OCI-LY3 (cell line): ENCODE results near the gene PRDM16.

ENCODE experiments used
- H2AFZ ChIP-seq: fragments of 200-600, 300-600 bp; shearing (Covaris generic); 2 replicates; pipeline ENCODE4 v1.6.0; 2014; ENCODE audit warnings: antibody characterized with exemption, low read depth, low read length
- H3K27ac ChIP-seq: fragments of 200-600, 300-600 bp; sonication (generic); 2 replicates; pipeline ENCODE4 v1.5.1; 2014; ENCODE audit warnings: mild to moderate bottlenecking, low read length, moderate library complexity, mixed read lengths
- H3K27me3 ChIP-seq: fragments of 200-600, 300-600 bp; sonication (generic); 2 replicates; pipeline ENCODE4 v1.6.1; 2014; ENCODE audit warnings: low read depth, low read length, mixed read lengths
- H3K36me3 ChIP-seq: fragments of 200-600, 300-600 bp; sonication (generic); replicated peaks from 2 replicates; pipeline ENCODE3; 2014; ENCODE audit warnings: low read depth, low read length, mixed read lengths
- H3K4me1 ChIP-seq: fragments of 300-600, 200-600 bp; sonication (generic); 2 replicates; pipeline ENCODE4 v1.6.1; 2014; ENCODE audit warnings: low read length, mixed read lengths
- H3K4me2 ChIP-seq: fragments of 200-600, 300-600 bp; sonication (generic); 2 replicates; pipeline ENCODE4 v1.6.1; 2014; ENCODE audit warnings: low read length, mixed read lengths
- H3K4me3 ChIP-seq: fragments of 300-600, 200-600 bp; sonication (generic); 2 replicates; pipeline ENCODE4 v1.5.1; 2014; ENCODE audit warnings: antibody characterized with exemption, mild to moderate bottlenecking, low read length, moderate library complexity
- H3K79me2 ChIP-seq: fragments of 300-600, 200-600 bp; shearing (Covaris generic); 2 replicates; pipeline ENCODE4 v1.6.1; 2014; ENCODE audit warnings: mild to moderate bottlenecking, low read length, mixed read lengths
- H3K9ac ChIP-seq: fragments of 300-600, 200-600 bp; shearing (Covaris generic); 2 replicates; pipeline ENCODE4 v1.6.0; 2014; ENCODE audit warnings: mild to moderate bottlenecking, low read length, moderate library complexity
- H3K9me3 ChIP-seq: fragments of 200-600, 300-600 bp; shearing (Covaris generic); 2 replicates; pipeline ENCODE4 v1.6.1; 2014; ENCODE audit warnings: low read length, mixed read lengths; ENCODE audit not compliant: insufficient read depth
- H4K20me1 ChIP-seq: fragments of 200-600, 300-600 bp; sonication (generic); 2 replicates; pipeline ENCODE4 v1.6.1; 2016; ENCODE audit warnings: low read length, mixed read lengths; ENCODE audit not compliant: insufficient read depth
- CTCF ChIP-seq: fragments of 200-600, 300-600 bp; sonication (generic); IDR thresholded peaks from 2 replicates; pipeline ENCODE4 v1.5.1; 2014; ENCODE audit warnings: antibody characterized with exemption, low read length, low read depth
- EZH2phosphoT487 ChIP-seq: fragments of 200-600 bp; shearing (Covaris generic); IDR thresholded peaks from 2 replicates; pipeline ENCODE4 v1.6.1; 2018; ENCODE audit warnings: antibody characterized with exemption, mixed run types, low read depth

The PRDM16 gene

GRCh38 chr1:3082571-3083516 lies 13.8 kb downstream of the PRDM16 start:
- Histone ChIP-seq H2AFZ (no peak overlapping the region), H3K36me3 (no peaks in the 10 kb centered on the region), H3K9me3 (no peaks in the 10 kb centered on the region), H3K27ac (no peak overlapping the region), H3K4me2 (no peak overlapping the region), H3K79me2 (no peaks in the 10 kb centered on the region), H3K9ac (no peak overlapping the region), H3K4me3 (no peak overlapping the region), H3K4me1 (no peaks in the 10 kb centered on the region), H3K27me3 (no peaks in the 10 kb centered on the region), H4K20me1 (no peaks in the 10 kb centered on the region)
- TF ChIP-seq EZH2phosphoT487 (no peak), CTCF (no peak)

GRCh38 chr1:3084154-3084553 lies 15.2 kb downstream of the PRDM16 start:
- no peak overlapping the region for H3K27ac ChIP-seq
- no peaks in the 10 kb centered on the region for H3K36me3 ChIP-seq
- H3K79me2 ChIP-seq: no peaks in the 10 kb centered on the region
- no peak overlapping the region for H3K4me3 ChIP-seq
- no peaks in the 10 kb centered on the region for H4K20me1 ChIP-seq
- no peaks in the 10 kb centered on the region for H3K9me3 ChIP-seq
- H3K4me1 ChIP-seq: no peaks in the 10 kb centered on the region
- no peaks in the 10 kb centered on the region for H3K27me3 ChIP-seq
- TF ChIP-seq CTCF (no peak), EZH2phosphoT487 (no peak)
- no peak overlapping the region for H2AFZ ChIP-seq
- H3K9ac ChIP-seq: no peak overlapping the region
- H3K4me2 ChIP-seq: no peak overlapping the region

- Histone ChIP-seq H3K4me3 (no peak overlapping the region), H3K4me1 (no peaks in the 10 kb centered on the region), H3K79me2 (no peaks in the 10 kb centered on the region), H3K9ac (no peak overlapping the region), H3K9me3 (no peaks in the 10 kb centered on the region), H3K27me3 (no peaks in the 10 kb centered on the region), H3K4me2 (no peak overlapping the region), H3K27ac (no peak overlapping the region), H4K20me1 (no peaks in the 10 kb centered on the region), H2AFZ (no peak overlapping the region), H3K36me3 (no peaks in the 10 kb centered on the region)
- no peak for TF ChIP-seq CTCF
- no peak for TF ChIP-seq EZH2phosphoT487
Measured at GRCh38 chr1:3084726-3085125, 15.7 kb downstream of the PRDM16 start.

DNA sequence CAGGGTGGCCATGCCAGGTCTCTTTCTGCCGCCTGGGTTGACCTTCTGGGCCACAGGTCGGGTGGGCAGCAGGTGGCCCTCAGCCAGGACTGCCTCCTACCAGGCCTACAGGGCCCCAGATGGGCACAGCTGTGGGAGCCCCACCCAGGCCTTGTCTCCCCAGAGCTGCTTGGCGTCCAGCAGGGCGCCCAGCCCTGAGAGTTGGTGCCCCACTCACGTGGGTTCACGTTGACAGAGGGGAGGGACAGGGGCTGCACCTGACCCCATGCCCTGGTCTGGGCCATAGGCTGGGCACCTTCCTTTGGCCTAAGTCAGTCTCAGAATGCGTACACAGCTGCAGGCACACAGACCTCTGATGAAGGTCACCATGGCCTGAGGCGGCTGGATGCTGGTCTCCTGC lies 16.7 kb downstream of the PRDM16 start:
- H3K4me2 ChIP-seq: no peak overlapping the region
- no peaks in the 10 kb centered on the region for H3K9me3 ChIP-seq
- no peak overlapping the region for H3K4me3 ChIP-seq
- H2AFZ ChIP-seq: no peak overlapping the region
- H3K79me2 ChIP-seq: no peaks in the 10 kb centered on the region
- no peaks in the 10 kb centered on the region for H4K20me1 ChIP-seq
- no peak overlapping the region for H3K27ac ChIP-seq
- TF ChIP-seq EZH2phosphoT487 (no peak), CTCF (no peak)
- no peaks in the 10 kb centered on the region for H3K27me3 ChIP-seq
- no peak overlapping the region for H3K9ac ChIP-seq
- no peaks in the 10 kb centered on the region for H3K36me3 ChIP-seq
- no peaks in the 10 kb centered on the region for H3K4me1 ChIP-seq
